Keratinocyte (primary cell): ENCODE results near the gene CHSY3. TPM values are rescaled to one million over a fixed set of nuclear protein-coding genes. Genes with fewer than 3 reads are reported as not detected.

Experiments used
- DNase-seq: peaks from one replicate; pipeline ENCODE4 v3.0.0-alpha.2; 2011; ENCODE audit warnings: low read depth, missing footprints, low spot score
- FAIRE-seq: peaks from 2 replicates; lab custom pipeline; 2011; peaks lifted over from hg19 to GRCh38; lab: Jason Lieb, UNC
- H2AFZ ChIP-seq: 2 replicates; pipeline ENCODE4 v1.6.0; 2012; ENCODE audit warnings: low read length, control low read depth, inconsistent platforms; ENCODE audit not compliant: control insufficient read depth
- H3K27ac ChIP-seq: 2 replicates; pipeline ENCODE4 v1.5.1; 2011; ENCODE audit warnings: low read length; ENCODE audit not compliant: control insufficient read depth, insufficient read depth
- H3K27me3 ChIP-seq: 3 replicates; pipeline ENCODE4 v1.6.0; 2011; ENCODE audit warnings: low read length; ENCODE audit not compliant: control insufficient read depth, insufficient read depth; ENCODE audit errors: extremely low read depth
- H3K36me3 ChIP-seq, 2 experiments: 2 replicates in 1 of 2; 3 replicates in 1 of 2; pipeline ENCODE4 v1.5.1; 2011; ENCODE audit warnings: low read length in 2 of 2, mild to moderate bottlenecking in 1 of 2; ENCODE audit not compliant: control insufficient read depth in 2 of 2, insufficient read depth in 2 of 2; ENCODE audit errors: extremely low read depth in 1 of 2
- H3K4me1 ChIP-seq: 3 replicates; pipeline ENCODE4 v1.5.1; 2011; ENCODE audit warnings: low read length; ENCODE audit not compliant: control insufficient read depth, insufficient read depth; ENCODE audit errors: extremely low read depth
- H3K4me2 ChIP-seq: 3 replicates; pipeline ENCODE4 v1.6.0; 2011; ENCODE audit warnings: low read depth, low read length; ENCODE audit not compliant: control insufficient read depth, insufficient read depth; ENCODE audit errors: extremely low read depth
- H3K4me3 ChIP-seq, 3 experiments: fragments of 200-600 bp in 1 of 3; sonication (generic) in 1 of 3; 2 replicates in 2 of 3; 3 replicates in 1 of 3; pipeline ENCODE4 v1.5.1; 2011 to 2016; ENCODE audit warnings: low read length in 3 of 3, mild to moderate bottlenecking in 3 of 3, control low read depth in 2 of 3, inconsistent platforms in 1 of 3, low read depth in 1 of 3, mixed read lengths in 1 of 3, mixed run types in 1 of 3, moderate library complexity in 1 of 3; ENCODE audit not compliant: control insufficient read depth in 2 of 3, insufficient read depth in 2 of 3; ENCODE audit errors: extremely low read depth in 1 of 3
- H3K79me2 ChIP-seq: 2 replicates; pipeline ENCODE4 v1.6.0; 2012; ENCODE audit warnings: low read length; ENCODE audit not compliant: control insufficient read depth, insufficient read depth
- H3K9ac ChIP-seq: 3 replicates; pipeline ENCODE4 v1.6.0; 2011; ENCODE audit warnings: low read length; ENCODE audit not compliant: control insufficient read depth, insufficient read depth; ENCODE audit errors: extremely low read depth
- H3K9me1 ChIP-seq: 3 replicates; pipeline ENCODE4 v1.6.0; 2011; ENCODE audit warnings: low read length; ENCODE audit not compliant: control insufficient read depth, insufficient read depth; ENCODE audit errors: extremely low read depth
- H3K9me3 ChIP-seq: 2 replicates; pipeline ENCODE4 v1.5.1; 2012; ENCODE audit warnings: low read depth, low read length; ENCODE audit not compliant: control insufficient read depth
- H4K20me1 ChIP-seq: 3 replicates; pipeline ENCODE4 v1.6.0; 2011; ENCODE audit warnings: low read length; ENCODE audit not compliant: control insufficient read depth, insufficient read depth; ENCODE audit errors: extremely low read depth
- EZH2 ChIP-seq: IDR thresholded peaks from one replicate; pipeline ENCODE4 v1.6.1; 2012; ENCODE audit warnings: inconsistent platforms, mild to moderate bottlenecking, low read length, moderate library complexity
- dilution Hi-C: fragments of 300-500 bp; cut with MboI; formaldehyde crosslinking; loops from one replicate; pipeline ENCODE4 v1.7.0; 2020; ENCODE audit warnings: low sequenced_read_pairs; ENCODE audit not compliant: extremely low pct_ligation_motif_present
- polyA plus RNA-seq, 5 experiments: library from polyadenylated mRNA; depleted of rRNA in 3 of 5; stranded (reverse) in 3 of 5; stranded (forward) in 1 of 5; unstranded in 1 of 5; fragments of >200 nt; gene quantifications; 1 replicate in 1 of 5; 2 replicates in 3 of 5; 3 replicates in 1 of 5; pipeline versions ENCODE4 v1.2.1 to v1.2.3, GENCODE V29; 2011 to 2012; ENCODE audit warnings: missing spikeins in 2 of 5, low read depth in 1 of 5, low replicate concordance in 1 of 5
- TF ChIP-seq, protein P1 (sequence below), 3 experiments: IDR thresholded peaks in 1 of 3; conservative IDR thresholded peaks in 1 of 3; optimal IDR thresholded peaks in 1 of 3; 2 replicates in 2 of 3; 3 replicates in 1 of 3; pipeline versions ENCODE3 to v1.5.1; 2011; ENCODE audit warnings: low read length in 3 of 3, mild to moderate bottlenecking in 3 of 3, moderate library complexity in 2 of 3, control low read depth in 1 of 3, inconsistent platforms in 1 of 3; ENCODE audit not compliant: insufficient read depth in 2 of 3; ENCODE audit errors: extremely low read depth in 1 of 3

CHSY3 gene
- polyA plus RNA-seq, 1 donor (not counting 4 experiments of a cell fraction or from before 2014, with no cell fraction given): 0.47 TPM

DNA sequence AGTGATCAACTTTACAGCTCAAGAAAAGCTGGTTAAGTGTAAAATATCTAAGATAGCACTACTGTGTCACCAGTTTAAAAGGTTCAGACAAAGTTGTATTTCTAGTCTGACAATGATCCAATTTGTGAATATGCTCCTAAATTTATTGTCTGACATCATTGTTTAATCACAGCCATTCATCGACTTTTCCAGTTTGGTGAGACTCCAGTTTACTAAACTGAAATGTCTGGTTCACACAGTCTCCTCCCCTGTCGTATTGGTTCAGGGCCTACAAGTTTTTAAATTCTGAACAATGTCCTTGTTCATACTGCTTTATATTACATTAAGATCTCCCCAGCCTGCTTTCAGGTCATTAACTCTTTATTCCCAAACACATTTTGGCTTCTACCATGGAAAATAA is 161.4 kb downstream of the CHSY3 start:
- Histone ChIP-seq H3K4me3 (no peak overlapping the region), H3K27ac (no peak overlapping the region), H3K9me3 (no peaks in the 10 kb centered on the region), H3K79me2 (no peaks in the 10 kb centered on the region), H3K4me1 (no peaks in the 10 kb centered on the region), H3K27me3 (no peaks in the 10 kb centered on the region), H3K4me2 (no peak overlapping the region), H2AFZ (no peak overlapping the region), H3K36me3 (no peaks in the 10 kb centered on the region), H3K9me1 (no peaks in the 10 kb centered on the region), H3K9ac (no peak overlapping the region), H4K20me1 (no peaks in the 10 kb centered on the region)
- DNase-seq: no peak
- TF ChIP-seq, protein P1, sequence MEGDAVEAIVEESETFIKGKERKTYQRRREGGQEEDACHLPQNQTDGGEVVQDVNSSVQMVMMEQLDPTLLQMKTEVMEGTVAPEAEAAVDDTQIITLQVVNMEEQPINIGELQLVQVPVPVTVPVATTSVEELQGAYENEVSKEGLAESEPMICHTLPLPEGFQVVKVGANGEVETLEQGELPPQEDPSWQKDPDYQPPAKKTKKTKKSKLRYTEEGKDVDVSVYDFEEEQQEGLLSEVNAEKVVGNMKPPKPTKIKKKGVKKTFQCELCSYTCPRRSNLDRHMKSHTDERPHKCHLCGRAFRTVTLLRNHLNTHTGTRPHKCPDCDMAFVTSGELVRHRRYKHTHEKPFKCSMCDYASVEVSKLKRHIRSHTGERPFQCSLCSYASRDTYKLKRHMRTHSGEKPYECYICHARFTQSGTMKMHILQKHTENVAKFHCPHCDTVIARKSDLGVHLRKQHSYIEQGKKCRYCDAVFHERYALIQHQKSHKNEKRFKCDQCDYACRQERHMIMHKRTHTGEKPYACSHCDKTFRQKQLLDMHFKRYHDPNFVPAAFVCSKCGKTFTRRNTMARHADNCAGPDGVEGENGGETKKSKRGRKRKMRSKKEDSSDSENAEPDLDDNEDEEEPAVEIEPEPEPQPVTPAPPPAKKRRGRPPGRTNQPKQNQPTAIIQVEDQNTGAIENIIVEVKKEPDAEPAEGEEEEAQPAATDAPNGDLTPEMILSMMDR (optimal IDR thresholded peaks at IDR 0.05 in 1 of 3, IDR thresholded peaks at IDR 0.05 in 1 of 3, conservative IDR thresholded peaks at IDR 0.05 in 1 of 3; ENCODE audit: extremely low read depth in 1 of 3, insufficient read depth in 2 of 3, low read length in 3 of 3): no peak
- no peak for TF ChIP-seq EZH2
- dilution Hi-C loops: no loop called here
- no peak for FAIRE-seq

- Histone ChIP-seq H3K27ac (no peak overlapping the region), H3K9me3 (no peaks in the 10 kb centered on the region), H4K20me1 (no peaks in the 10 kb centered on the region), H3K36me3 (no peaks in the 10 kb centered on the region), H3K4me3 (no peak overlapping the region), H3K79me2 (no peaks in the 10 kb centered on the region), H3K27me3 (no peaks in the 10 kb centered on the region), H3K4me1 (no peaks in the 10 kb centered on the region), H3K4me2 (no peak overlapping the region), H3K9me1 (no peaks in the 10 kb centered on the region), H3K9ac (no peak overlapping the region), H2AFZ (no peak overlapping the region)
- dilution Hi-C loops: no loop called here
- TF ChIP-seq, protein P1 (optimal IDR thresholded peaks at IDR 0.05 in 1 of 3, IDR thresholded peaks at IDR 0.05 in 1 of 3, conservative IDR thresholded peaks at IDR 0.05 in 1 of 3; ENCODE audit: extremely low read depth in 1 of 3, insufficient read depth in 2 of 3, low read length in 3 of 3): no peak
- TF ChIP-seq EZH2: no peak
- DNase-seq: no peak
- no peak for FAIRE-seq
These were observed 162.4 kb downstream of the CHSY3 start for GRCh38 chr5:130066644-130067043.
